ENCODE data around the gene BACH2. TPM values are rescaled to one million over a fixed set of nuclear protein-coding genes. Genes with fewer than 3 reads are reported as not detected.

The BACH2 gene
- total RNA-seq, 1 donor from 2014 or later: 2.1 TPM

DNA sequence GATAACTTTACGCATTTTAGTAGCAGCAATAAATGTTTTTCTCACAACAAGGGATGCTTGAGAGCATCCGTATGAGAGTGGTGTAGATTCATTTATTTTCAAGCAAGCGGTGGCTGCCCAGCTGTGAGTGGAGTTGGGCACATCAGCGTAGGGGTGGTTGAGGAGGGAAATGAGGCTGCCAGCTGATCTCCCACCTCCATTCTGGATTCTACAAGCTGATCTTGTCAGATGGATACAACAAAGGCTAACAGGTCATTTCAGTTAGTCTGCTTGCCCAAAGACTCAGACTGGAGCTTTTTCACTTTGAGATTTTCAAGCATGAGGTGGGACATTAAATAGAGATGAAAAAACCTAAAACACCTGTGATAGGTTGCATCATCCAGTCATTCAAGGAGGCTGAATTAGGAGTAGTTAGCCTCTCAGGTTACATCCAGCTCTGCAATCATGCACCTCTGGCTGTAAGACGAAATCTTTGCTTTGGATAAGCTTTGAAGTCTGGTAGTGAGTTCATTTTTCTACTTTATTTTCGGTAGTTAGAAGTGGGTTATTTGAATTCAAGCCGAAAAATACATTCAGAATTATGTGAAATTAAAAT is 1.9 kb upstream of the BACH2 start:
- no peak for TF ChIP-seq CTCF (IDR thresholded peaks at IDR 0.05; ENCODE audit: insufficient read depth, low read length, severe bottlenecking)
- H3K4me3 ChIP-seq (ENCODE audit: low read depth, low read length): no peak overlapping the region
- FAIRE-seq (peak; percentile 40), DNase-seq (ENCODE audit: low read depth) (no peak)
- H3K27me3 ChIP-seq (ENCODE audit: control insufficient read depth, insufficient read depth, low read length): peaks cover 9% of the 10 kb centered on the region
- H3K36me3 ChIP-seq (ENCODE audit: control insufficient read depth, insufficient read depth, low read length): no peaks in the 10 kb centered on the region

GRCh38 chr6:90297867-90298381 is 1.3 kb upstream of the BACH2 start:
- no peak for DNase-seq (ENCODE audit: low read depth)
- TF ChIP-seq CTCF (IDR thresholded peaks at IDR 0.05; ENCODE audit: insufficient read depth, low read length, severe bottlenecking): no peak
- Histone ChIP-seq H3K36me3 (ENCODE audit: control insufficient read depth, insufficient read depth, low read length) (no peaks in the 10 kb centered on the region), H3K4me3 (ENCODE audit: low read depth, low read length) (no peak overlapping the region), H3K27me3 (ENCODE audit: control insufficient read depth, insufficient read depth, low read length) (peaks cover 7% of the 10 kb centered on the region)
- no peak for FAIRE-seq

GRCh38 chr6:90297115-90297866 is 648 bp upstream of the BACH2 start:
- H3K36me3 ChIP-seq (ENCODE audit: control insufficient read depth, insufficient read depth, low read length): no peaks in the 10 kb centered on the region
- peaks cover 5% of the 10 kb centered on the region for H3K27me3 ChIP-seq (ENCODE audit: control insufficient read depth, insufficient read depth, low read length)
- no peak for TF ChIP-seq CTCF (IDR thresholded peaks at IDR 0.05; ENCODE audit: insufficient read depth, low read length, severe bottlenecking)
- no peak for FAIRE-seq
- no peak for DNase-seq (ENCODE audit: low read depth)
- peak overlapping the region; percentile 58 for H3K4me3 ChIP-seq (ENCODE audit: low read depth, low read length)

- peak; percentile 16 for TF ChIP-seq CTCF (IDR thresholded peaks at IDR 0.05; ENCODE audit: insufficient read depth, low read length, severe bottlenecking)
- Histone ChIP-seq H3K27me3 (ENCODE audit: control insufficient read depth, insufficient read depth, low read length) (peaks cover 5% of the 10 kb centered on the region), H3K36me3 (ENCODE audit: control insufficient read depth, insufficient read depth, low read length) (no peaks in the 10 kb centered on the region), H3K4me3 (ENCODE audit: low read depth, low read length) (peak overlapping the region; percentile 58)
- FAIRE-seq: no peak
- peak; percentile 58 for DNase-seq (ENCODE audit: low read depth)
Measured at GRCh38 chr6:90295854-90296340, 746 bp downstream of the BACH2 start.

- no peak for FAIRE-seq
- peak; percentile 33 for TF ChIP-seq CTCF (IDR thresholded peaks at IDR 0.05; ENCODE audit: insufficient read depth, low read length, severe bottlenecking)
- no peaks in the 10 kb centered on the region for H3K36me3 ChIP-seq (ENCODE audit: control insufficient read depth, insufficient read depth, low read length)
- peak; percentile 16 for DNase-seq (ENCODE audit: low read depth)
- peak overlapping the region; percentile 58 for H3K4me3 ChIP-seq (ENCODE audit: low read depth, low read length)
- H3K27me3 ChIP-seq (ENCODE audit: control insufficient read depth, insufficient read depth, low read length): peaks cover 5% of the 10 kb centered on the region
Measured at GRCh38 chr6:90294989-90295853, 1.4 kb downstream of the BACH2 start.

All from bronchial epithelial cell (primary cell).